Activated CD4-positive, alpha-beta T cell treated with anti-CD3 and anti-CD28 coated beads, Interleukin-2, Interleukin-6, amounts not matched to agents 100 ng/mL and 50 ng/mL, durations not matched to agents 16 hours and 8 hours (primary cell): ENCODE measurements around the gene CFAP53.

Experiments used
- DNase-seq: peaks from one replicate; pipeline ENCODE4 v3.0.0-alpha.2; 2020

The CFAP53 gene

GRCh38 chr18:50287441-50288347, 21.4 kb upstream of the CFAP53 start, which contains the start of gene CXXC1:
CXXC1 (minus strand) TSS chr18:50287692; CDS start chr18:50287589, 103 bp downstream.
- peak; percentile 98 for DNase-seq

GRCh38 chr18:50287028-50287440, 20.7 kb upstream of the CFAP53 start:
- DNase-seq: no peak

GRCh38 chr18:50286391-50287027, 20.2 kb upstream of the CFAP53 start:
- peak; percentile 59 for DNase-seq

GRCh38 chr18:50285631-50286321, 19.5 kb upstream of the CFAP53 start:
- DNase-seq: no peak

GRCh38 chr18:50285071-50285470, 18.8 kb upstream of the CFAP53 start:
- DNase-seq: no peak

- DNase-seq: peak; percentile 25
Observed at GRCh38 chr18:50284255-50284885, 18.1 kb upstream of the CFAP53 start.

GRCh38 chr18:50283469-50284209, 17.3 kb upstream of the CFAP53 start:
- DNase-seq: no peak

- DNase-seq: no peak
Observed at GRCh38 chr18:50282521-50283335, 16.4 kb upstream of the CFAP53 start.

GRCh38 chr18:50281972-50282520, 15.8 kb upstream of the CFAP53 start:
- DNase-seq: no peak

GRCh38 chr18:50281295-50281971, 15.1 kb upstream of the CFAP53 start, which contains the start of gene MBD1:
MBD1 (minus strand) TSS chr18:50281523; CDS start chr18:50279992, 1,531 bp downstream.
- DNase-seq: peak; percentile 97

- DNase-seq: no peak
Observed at GRCh38 chr18:50280707-50281294, 14.5 kb upstream of the CFAP53 start.

- DNase-seq: no peak
Observed at GRCh38 chr18:50279752-50280151, 13.5 kb upstream of the CFAP53 start.

- no peak for DNase-seq
Observed at GRCh38 chr18:50277942-50278341, 11.6 kb upstream of the CFAP53 start.

- no peak for DNase-seq
Observed at GRCh38 chr18:50276452-50276851, 10.2 kb upstream of the CFAP53 start.

- DNase-seq: no peak
Observed at GRCh38 chr18:50275503-50276036, 9.3 kb upstream of the CFAP53 start.

GRCh38 chr18:50274941-50275340, 8.6 kb upstream of the CFAP53 start:
- DNase-seq: no peak

GRCh38 chr18:50274044-50274442, 7.7 kb upstream of the CFAP53 start:
- DNase-seq: no peak

GRCh38 chr18:50273203-50274043, 7.1 kb upstream of the CFAP53 start:
- DNase-seq: no peak

- no peak for DNase-seq
Observed at GRCh38 chr18:50272568-50272967, 6.3 kb upstream of the CFAP53 start.
